Measurements from ENCODE around the gene SLC45A3. TPM values are rescaled to one million over a fixed set of nuclear protein-coding genes. Genes with fewer than 3 reads are reported as not detected.

SLC45A3 gene
- total and polyA plus RNA-seq, 2 donors (not counting 1 experiment from before 2014, with no cell fraction given) = 0.90 to 1.5 TPM

- no peak overlapping the region for H3K4me2 ChIP-seq (ENCODE audit: extremely low read depth, insufficient read depth, low read length)
- no peak overlapping the region for H3K9ac ChIP-seq (ENCODE audit: insufficient read depth, low read length)
- no peaks in the 10 kb centered on the region for H3K79me2 ChIP-seq (ENCODE audit: control insufficient read depth, insufficient read depth, low read length)
- no peak for DNase-seq (ENCODE audit: low read depth in 2 of 2)
- no peak overlapping the region for H2AFZ ChIP-seq (ENCODE audit: low read length)
- H3K27me3 ChIP-seq (ENCODE audit: control insufficient read depth, insufficient read depth, low read length) = no peaks in the 10 kb centered on the region
- TF ChIP-seq CTCF (conservative IDR thresholded peaks at IDR 0.05 in 1 of 2, IDR thresholded peaks at IDR 0.05 in 1 of 2; ENCODE audit: low read depth in 1 of 2, low read length in 2 of 2) = no peak
- no peak for TF ChIP-seq EZH2 (IDR thresholded peaks at IDR 0.05; ENCODE audit: low read length, missing control alignments)
- H3K36me3 ChIP-seq (ENCODE audit: control insufficient read depth, insufficient read depth, low read length) = no peaks in the 10 kb centered on the region
- no peak overlapping the region for H3K27ac ChIP-seq (ENCODE audit: insufficient read depth, low read length)
- no peak overlapping the region for H3K4me3 ChIP-seq (replicated peaks in 1 of 4; ENCODE audit: control extremely low read depth in 1 of 4, insufficient read depth in 1 of 4, low read depth in 3 of 4, low read length in 4 of 4)
- no peaks in the 10 kb centered on the region for H3K9me3 ChIP-seq (ENCODE audit: control insufficient read depth, insufficient read depth, low read depth, low read length)
- no peaks in the 10 kb centered on the region for H3K4me1 ChIP-seq (ENCODE audit: control insufficient read depth, extremely low read depth, insufficient read depth, low read length)
- no peaks in the 10 kb centered on the region for H4K20me1 ChIP-seq (ENCODE audit: control insufficient read depth, extremely low read depth, insufficient read depth, low read length)
Measured at GRCh38 chr1:205670150-205670446, 10.2 kb downstream of the SLC45A3 start.

GRCh38 chr1:205669341-205670149, 10.8 kb downstream of the SLC45A3 start:
- Histone ChIP-seq H3K79me2 (ENCODE audit: control insufficient read depth, insufficient read depth, low read length) (no peaks in the 10 kb centered on the region), H3K4me2 (ENCODE audit: extremely low read depth, insufficient read depth, low read length) (no peak overlapping the region), H3K36me3 (ENCODE audit: control insufficient read depth, insufficient read depth, low read length) (no peaks in the 10 kb centered on the region), H2AFZ (ENCODE audit: low read length) (no peak overlapping the region), H3K9me3 (ENCODE audit: control insufficient read depth, insufficient read depth, low read depth, low read length) (no peaks in the 10 kb centered on the region), H3K27me3 (ENCODE audit: control insufficient read depth, insufficient read depth, low read length) (no peaks in the 10 kb centered on the region), H3K27ac (ENCODE audit: insufficient read depth, low read length) (no peak overlapping the region), H4K20me1 (ENCODE audit: control insufficient read depth, extremely low read depth, insufficient read depth, low read length) (no peaks in the 10 kb centered on the region), H3K9ac (ENCODE audit: insufficient read depth, low read length) (no peak overlapping the region), H3K4me1 (ENCODE audit: control insufficient read depth, extremely low read depth, insufficient read depth, low read length) (no peaks in the 10 kb centered on the region), H3K4me3 (replicated peaks in 1 of 4; ENCODE audit: control extremely low read depth in 1 of 4, insufficient read depth in 1 of 4, low read depth in 3 of 4, low read length in 4 of 4) (no peak overlapping the region)
- no peak for DNase-seq (ENCODE audit: low read depth in 2 of 2)
- no peak for TF ChIP-seq EZH2 (IDR thresholded peaks at IDR 0.05; ENCODE audit: low read length, missing control alignments)
- no peak for TF ChIP-seq CTCF (conservative IDR thresholded peaks at IDR 0.05 in 1 of 2, IDR thresholded peaks at IDR 0.05 in 1 of 2; ENCODE audit: low read depth in 1 of 2, low read length in 2 of 2)

- Histone ChIP-seq H3K27me3 (ENCODE audit: control insufficient read depth, insufficient read depth, low read length) (no peaks in the 10 kb centered on the region), H3K79me2 (ENCODE audit: control insufficient read depth, insufficient read depth, low read length) (no peaks in the 10 kb centered on the region), H3K9ac (ENCODE audit: insufficient read depth, low read length) (no peak overlapping the region), H2AFZ (ENCODE audit: low read length) (no peak overlapping the region), H4K20me1 (ENCODE audit: control insufficient read depth, extremely low read depth, insufficient read depth, low read length) (no peaks in the 10 kb centered on the region), H3K4me3 (replicated peaks in 1 of 4; ENCODE audit: control extremely low read depth in 1 of 4, insufficient read depth in 1 of 4, low read depth in 3 of 4, low read length in 4 of 4) (no peak overlapping the region), H3K27ac (ENCODE audit: insufficient read depth, low read length) (no peak overlapping the region), H3K36me3 (ENCODE audit: control insufficient read depth, insufficient read depth, low read length) (no peaks in the 10 kb centered on the region), H3K4me1 (ENCODE audit: control insufficient read depth, extremely low read depth, insufficient read depth, low read length) (no peaks in the 10 kb centered on the region), H3K9me3 (ENCODE audit: control insufficient read depth, insufficient read depth, low read depth, low read length) (no peaks in the 10 kb centered on the region), H3K4me2 (ENCODE audit: extremely low read depth, insufficient read depth, low read length) (no peak overlapping the region)
- TF ChIP-seq EZH2 (IDR thresholded peaks at IDR 0.05; ENCODE audit: low read length, missing control alignments) (no peak), CTCF (conservative IDR thresholded peaks at IDR 0.05 in 1 of 2, IDR thresholded peaks at IDR 0.05 in 1 of 2; ENCODE audit: low read depth in 1 of 2, low read length in 2 of 2) (no peak)
- no peak for DNase-seq (ENCODE audit: low read depth in 2 of 2)
Measured at GRCh38 chr1:205668951-205669340, 11.4 kb downstream of the SLC45A3 start.

Data from fibroblast of lung (primary cell).